HepG2 (cell line): Measurements from ENCODE around the gene APOL2. TPM values are rescaled to one million over a fixed set of nuclear protein-coding genes. Genes with fewer than 3 reads are reported as not detected.
A peak's percentile ranks its signal among the peaks of the same experiment; 100 is the strongest.

Experiments
- AKNA ChIP-seq: sonication (generic); formaldehyde crosslinking; IDR thresholded peaks from 2 replicates; pipeline ENCODE4 v1.4.0; 2020; ENCODE audit warnings: missing genetic modification reagents, borderline replicate concordance
- ATF2 ChIP-seq: sonication (generic); formaldehyde crosslinking; IDR thresholded peaks from 2 replicates; pipeline ENCODE4 v1.4.0; 2020; ENCODE audit warnings: missing genetic modification reagents
- DMTF1 ChIP-seq: sonication (generic); formaldehyde crosslinking; IDR thresholded peaks from 2 replicates; pipeline ENCODE4 v1.4.0; 2020; ENCODE audit warnings: mild to moderate bottlenecking, missing genetic modification reagents
- DR1 ChIP-seq: sonication (generic); formaldehyde crosslinking; IDR thresholded peaks from 2 replicates; pipeline ENCODE4 v1.8.0; 2021; ENCODE audit warnings: mild to moderate bottlenecking, missing genetic modification reagents, inconsistent platforms
- KDM2A ChIP-seq: sonication (generic); formaldehyde crosslinking; IDR thresholded peaks from 2 replicates; pipeline ENCODE4 v1.4.0; 2020; ENCODE audit warnings: low read depth, missing genetic modification reagents, borderline replicate concordance
- MAX ChIP-seq: IDR thresholded peaks from 2 replicates; pipeline ENCODE4 v1.6.1; 2012; ENCODE audit warnings: inconsistent platforms
- MIXL1 ChIP-seq: IDR thresholded peaks from 2 replicates; pipeline ENCODE4 v1.6.1; 2016
- THRA ChIP-seq: sonication (generic); formaldehyde crosslinking; IDR thresholded peaks from 2 replicates; pipeline ENCODE4 v1.4.0; 2020; ENCODE audit warnings: missing genetic modification reagents, borderline replicate concordance
- ZNF317 ChIP-seq: sonication (generic); formaldehyde crosslinking; IDR thresholded peaks from 2 replicates; pipeline ENCODE4 v1.5.0; 2020; ENCODE audit warnings: mild to moderate bottlenecking, missing genetic modification reagents
- ZNF557 ChIP-seq: sonication (generic); formaldehyde crosslinking; IDR thresholded peaks from 2 replicates; pipeline ENCODE4 v1.4.0; 2020; ENCODE audit warnings: missing genetic modification reagents
- ZNF574 ChIP-seq: sonication (generic); formaldehyde crosslinking; IDR thresholded peaks from 2 replicates; pipeline ENCODE4 v1.4.0; 2020; ENCODE audit warnings: missing genetic modification reagents
- ZNF768 ChIP-seq: sonication (generic); formaldehyde crosslinking; IDR thresholded peaks from 2 replicates; pipeline ENCODE4 v1.4.0; 2020; ENCODE audit warnings: missing genetic modification reagents
- polyA plus RNA-seq, 8 experiments: library from polyadenylated mRNA; depleted of rRNA in 3 of 8; stranded (reverse) in 7 of 8; unstranded in 1 of 8; fragments of >200 nt; fragmentation: Illumina TruSeq in 4 of 8; extraction: Trizol in 4 of 8; gene quantifications; 2 replicates each; pipeline versions ENCODE4 v1.2.1 to v1.2.3, GENCODE V29; 2011 to 2016; ENCODE audit warnings: low read depth in 4 of 8, missing spikeins in 1 of 8, mixed read lengths in 1 of 8; ENCODE audit not compliant: insufficient read depth in 1 of 8
- total RNA-seq, 5 experiments: library from RNA; depleted of rRNA; stranded (reverse); fragments of >200 nt; fragmentation: Illumina TruSeq; extraction: Trizol; gene quantifications; 2 replicates each; pipeline ENCODE4 v1.2.3, GENCODE V29; 2016; ENCODE audit warnings: low read depth in 1 of 5
- TF ChIP-seq, protein P1 (sequence below): sonication (generic); formaldehyde crosslinking; IDR thresholded peaks from 2 replicates; pipeline ENCODE4 v1.8.0; 2022; ENCODE audit warnings: missing genetic modification reagents, mild to moderate bottlenecking, borderline replicate concordance

Gene APOL2
- total and polyA plus RNA-seq, 2 of the 13 experiments (the other 11 are each of a cell fraction or from before 2014, with no cell fraction given) = 28.7 to 51.2 TPM

GRCh38 chr22:36239401-36240171, at the start of gene APOL2 (continued):
- TF ChIP-seq, protein P1, sequence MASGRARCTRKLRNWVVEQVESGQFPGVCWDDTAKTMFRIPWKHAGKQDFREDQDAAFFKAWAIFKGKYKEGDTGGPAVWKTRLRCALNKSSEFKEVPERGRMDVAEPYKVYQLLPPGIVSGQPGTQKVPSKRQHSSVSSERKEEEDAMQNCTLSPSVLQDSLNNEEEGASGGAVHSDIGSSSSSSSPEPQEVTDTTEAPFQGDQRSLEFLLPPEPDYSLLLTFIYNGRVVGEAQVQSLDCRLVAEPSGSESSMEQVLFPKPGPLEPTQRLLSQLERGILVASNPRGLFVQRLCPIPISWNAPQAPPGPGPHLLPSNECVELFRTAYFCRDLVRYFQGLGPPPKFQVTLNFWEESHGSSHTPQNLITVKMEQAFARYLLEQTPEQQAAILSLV (CRISPR knock-in tag) = peak; percentile 53; the same call in 1 of the 2 replicates
- TF ChIP-seq ATF2 (CRISPR knock-in tag) (peak; percentile 67; the same call in 1 of the 2 replicates), ZNF768 (CRISPR knock-in tag) (peak; percentile 57; the same call in 1 of the 2 replicates), THRA (CRISPR knock-in tag) (peak; percentile 45; the same call in 1 of the 2 replicates), AKNA (CRISPR knock-in tag) (no peak), ZNF557 (CRISPR knock-in tag) (0 out of 2 replicates have a peak, but pooled peaks have one; percentile 29), DMTF1 (peak; percentile 97; the same call in 1 of the 2 replicates), KDM2A (peak; percentile 78), ZNF574 (CRISPR knock-in tag) (peak; percentile 83), DR1 (CRISPR knock-in tag) (peak; percentile 77; the same call in 1 of the 2 replicates), ZNF317 (peak; percentile 80), MAX (peak; percentile 76), MIXL1 (no peak)
